Trophoblast cell (in vitro differentiated cells and primary cell): ENCODE results near the gene SDE2. TPM values are rescaled to one million over a fixed set of nuclear protein-coding genes. Genes with fewer than 3 reads are reported as not detected.

ENCODE experiments used
- DNase-seq, 2 donors: peaks; one replicate each; pipeline ENCODE4 v3.0.0-alpha.2; 2016
- H2AFZ ChIP-seq: 2 replicates; pipeline ENCODE4 v1.6.1; 2013; ENCODE audit warnings: low read length, moderate library complexity, mild to moderate bottlenecking; ENCODE audit not compliant: insufficient read depth, poor library complexity
- H2AK5ac ChIP-seq: 2 replicates; pipeline ENCODE4 v1.6.1; 2013; ENCODE audit warnings: mild to moderate bottlenecking, low read length
- H2BK120ac ChIP-seq: 2 replicates; pipeline ENCODE4 v1.6.1; 2013; ENCODE audit warnings: low read length, mild to moderate bottlenecking, moderate library complexity; ENCODE audit not compliant: insufficient read depth, poor library complexity
- H2BK12ac ChIP-seq: 2 replicates; pipeline ENCODE4 v1.6.1; 2013; ENCODE audit warnings: mild to moderate bottlenecking, low read length, moderate library complexity
- H2BK5ac ChIP-seq: 2 replicates; pipeline ENCODE4 v1.6.1; 2013; ENCODE audit warnings: low read length, low read depth, moderate library complexity, mild to moderate bottlenecking; ENCODE audit not compliant: poor library complexity
- H3K14ac ChIP-seq: 2 replicates; pipeline ENCODE4 v1.6.1; 2013; ENCODE audit warnings: mild to moderate bottlenecking, low read length
- H3K18ac ChIP-seq: 2 replicates; pipeline ENCODE4 v1.6.1; 2013; ENCODE audit warnings: mild to moderate bottlenecking, low read length
- H3K23ac ChIP-seq: 2 replicates; pipeline ENCODE4 v1.6.1; 2013; ENCODE audit warnings: low read length
- H3K27ac ChIP-seq: 2 replicates; pipeline ENCODE4 v1.5.1; 2013; ENCODE audit warnings: low read depth, mild to moderate bottlenecking, inconsistent platforms, low read length, moderate library complexity
- H3K27me3 ChIP-seq: 2 replicates; pipeline ENCODE4 v1.6.1; 2013; ENCODE audit warnings: inconsistent platforms, mild to moderate bottlenecking, low read length, moderate library complexity; ENCODE audit not compliant: insufficient read depth
- H3K36me3 ChIP-seq, 2 experiments: 1 replicate in 1 of 2; 2 replicates in 1 of 2; pipeline ENCODE4 v1.6.1; 2013; ENCODE audit warnings: low read length in 2 of 2, mild to moderate bottlenecking in 2 of 2, moderate library complexity in 1 of 2; ENCODE audit not compliant: insufficient read depth in 2 of 2, control insufficient read depth in 1 of 2
- H3K4ac ChIP-seq: 2 replicates; pipeline ENCODE4 v1.6.1; 2013; ENCODE audit warnings: low read depth, mild to moderate bottlenecking, low read length, moderate library complexity
- H3K4me1 ChIP-seq, 2 experiments: 1 replicate in 1 of 2; 2 replicates in 1 of 2; pipeline ENCODE4 v1.6.1; 2013; ENCODE audit warnings: low read length in 2 of 2, mild to moderate bottlenecking in 2 of 2, moderate library complexity in 1 of 2; ENCODE audit not compliant: insufficient read depth in 2 of 2, control insufficient read depth in 1 of 2
- H3K4me2 ChIP-seq: 2 replicates; pipeline ENCODE4 v1.6.1; 2013; ENCODE audit warnings: inconsistent platforms, mild to moderate bottlenecking, low read length, moderate library complexity
- H3K4me3 ChIP-seq: 2 replicates; pipeline ENCODE4 v1.5.1; 2013; ENCODE audit warnings: mild to moderate bottlenecking, low read depth, low read length, inconsistent platforms
- H3K79me1 ChIP-seq: one replicate; pipeline ENCODE4 v1.6.1; 2013; ENCODE audit warnings: low read length
- H3K79me2 ChIP-seq: 2 replicates; pipeline ENCODE4 v1.6.1; 2013; ENCODE audit warnings: low read length, mild to moderate bottlenecking; ENCODE audit not compliant: control insufficient read depth, insufficient read depth, poor library complexity
- H3K9ac ChIP-seq: 2 replicates; pipeline ENCODE4 v1.6.1; 2013; ENCODE audit warnings: mild to moderate bottlenecking, low read length
- H3K9me3 ChIP-seq: 2 replicates; pipeline ENCODE4 v1.6.1; 2013; ENCODE audit warnings: low read depth, mild to moderate bottlenecking, control low read depth, inconsistent platforms, low read length; ENCODE audit not compliant: insufficient read depth
- H4K12ac ChIP-seq: 2 replicates; pipeline ENCODE4 v1.6.1; 2013; ENCODE audit warnings: low read depth, mild to moderate bottlenecking, low read length, moderate library complexity
- H4K8ac ChIP-seq: 2 replicates; pipeline ENCODE4 v1.6.1; 2013; ENCODE audit warnings: low read depth, mild to moderate bottlenecking, low read length, moderate library complexity
- H4K91ac ChIP-seq: one replicate; pipeline ENCODE4 v1.6.1; 2013; ENCODE audit warnings: low read depth, mild to moderate bottlenecking, low read length, moderate library complexity
- WGBS: extraction: QIAGEN DNeasy Blood & Tissue Kit; methylation state at CpG from one replicate; pipeline ENCODE4 v1.1.7; 2013; ENCODE audit warnings: missing lambda C conversion rate; ENCODE audit not compliant: insufficient read length, insufficient coverage; ENCODE audit errors: extremely low coverage; 5-methylcytosine and 5-hydroxymethylcytosine counted together
- polyA plus RNA-seq: library from polyadenylated mRNA; stranded (reverse); fragments of 200-250 nt; gene quantifications from 2 replicates; pipeline ENCODE4 v1.2.3, GENCODE V29; 2013

SDE2 gene
- 12.6 and 13.1 TPM in 2 replicates for polyA plus RNA-seq

DNA sequence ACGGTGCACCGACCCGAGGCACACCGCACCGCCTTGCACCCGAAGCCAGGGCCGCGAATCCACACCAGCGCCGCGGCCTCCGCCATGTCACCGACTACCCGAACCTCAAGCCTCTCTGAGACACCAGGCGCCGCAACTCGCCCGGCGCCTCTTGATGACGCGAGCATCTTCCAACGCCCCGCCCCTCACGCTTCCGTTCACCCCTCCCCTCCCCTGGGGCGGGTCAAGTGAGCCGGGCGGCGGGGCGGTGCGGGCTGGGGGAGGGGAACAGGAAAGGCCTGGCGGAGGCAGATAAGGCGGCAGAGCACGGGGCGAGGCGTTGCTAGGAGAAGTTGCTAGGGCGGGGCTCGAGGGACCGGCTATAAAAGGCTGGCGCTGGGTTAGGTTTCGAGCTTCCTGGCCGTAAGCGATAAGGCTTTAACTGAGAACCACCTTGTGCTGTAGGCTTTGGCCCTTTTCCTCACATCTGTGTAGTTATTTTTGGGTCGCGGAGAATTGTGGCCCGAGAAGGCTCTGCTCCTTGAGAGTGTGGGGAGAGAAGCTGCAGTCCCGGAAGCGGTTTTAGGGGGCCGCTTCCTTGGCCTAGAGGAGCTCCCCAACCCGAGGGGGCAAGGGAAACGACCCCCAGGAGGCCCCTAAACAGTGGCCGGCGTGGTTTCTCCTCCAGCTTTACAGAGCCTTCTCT is at the start of gene SDE2:
Gene SDE2, minus strand, starts transcription at position 117 of the 685 bp plus-strand sequence. Its CDS starts 31 bp downstream, at position 86.
- peak within 1 kb of the TSS; percentile 97 for H3K4ac ChIP-seq
- peak within 1 kb of the TSS; percentile 98 for H3K4me3 ChIP-seq
- peak within 1 kb of the TSS; percentile 61 for H3K27ac ChIP-seq
- H2BK120ac ChIP-seq = peak within 1 kb of the TSS; percentile 96
- peak within 1 kb of the TSS; percentile 70 for H2BK12ac ChIP-seq
- H4K91ac ChIP-seq = peak within 1 kb of the TSS; percentile 82
- peak within 1 kb of the TSS; percentile 99 for H3K9ac ChIP-seq
- H3K4me1 ChIP-seq = peaks cover 4 to 13% of the 10 kb centered on the region in 2 experiments
- H3K27me3 ChIP-seq = no peaks in the 10 kb centered on the region
- H4K8ac ChIP-seq = peak within 1 kb of the TSS; percentile 99
- H3K14ac ChIP-seq = peak within 1 kb of the TSS; percentile 95
- H3K79me2 ChIP-seq = peaks cover 11% of the 10 kb centered on the region
- peaks cover 2 to 4% of the 10 kb centered on the region in 2 experiments for H3K36me3 ChIP-seq
- DNase-seq = peak; percentile 99
- peak within 1 kb of the TSS; percentile 98 for H3K4me2 ChIP-seq
- WGBS = no CpG with 5 or more reads among the region's 53 CpGs
- no peak within 1 kb of the TSS for H3K23ac ChIP-seq
- peak within 1 kb of the TSS; percentile 93 for H3K18ac ChIP-seq
- no peaks in the 10 kb centered on the region for H3K9me3 ChIP-seq
- H2AK5ac ChIP-seq = peak within 1 kb of the TSS; percentile 64
- peak within 1 kb of the TSS; percentile 96 for H2AFZ ChIP-seq
- peaks cover 8% of the 10 kb centered on the region for H3K79me1 ChIP-seq
- peak within 1 kb of the TSS; percentile 94 for H4K12ac ChIP-seq
- H2BK5ac ChIP-seq = peak within 1 kb of the TSS; percentile 86

DNA sequence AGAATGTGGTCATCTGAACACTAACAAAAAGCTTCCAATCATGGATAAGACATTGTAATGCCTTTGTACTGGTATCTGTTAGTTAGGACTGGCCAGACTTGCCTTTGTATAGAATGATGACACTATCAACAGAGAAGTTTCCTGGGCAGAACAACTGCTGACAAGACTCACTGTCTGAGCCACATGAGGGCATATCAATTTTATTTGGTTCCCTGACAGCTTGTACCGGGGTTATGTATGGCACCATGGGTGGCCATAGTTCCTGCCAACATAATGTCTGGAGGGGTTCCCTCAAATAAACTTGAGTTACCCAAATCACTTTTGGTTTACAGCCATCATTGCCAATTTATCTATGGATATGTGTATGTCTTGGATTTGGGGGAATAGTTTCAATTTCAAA is 49.7 kb upstream of the SDE2 start:
- Histone ChIP-seq H4K8ac (no peak overlapping the region), H3K4me1 (no peaks in the 10 kb centered on the region), H3K14ac (no peak overlapping the region), H2BK120ac (no peak overlapping the region), H2BK5ac (no peak overlapping the region), H3K9ac (no peak overlapping the region), H3K36me3 (no peaks in the 10 kb centered on the region), H2AK5ac (no peak overlapping the region), H3K4ac (no peak overlapping the region), H3K4me3 (no peak overlapping the region), H3K79me1 (no peaks in the 10 kb centered on the region), H3K18ac (no peak overlapping the region), H3K27ac (no peak overlapping the region), H3K9me3 (no peaks in the 10 kb centered on the region), H3K79me2 (no peaks in the 10 kb centered on the region), H4K91ac (no peak overlapping the region), H3K23ac (no peak overlapping the region), H2BK12ac (no peak overlapping the region), H3K4me2 (no peak overlapping the region), H3K27me3 (no peaks in the 10 kb centered on the region), H2AFZ (no peak overlapping the region), H4K12ac (no peak overlapping the region)
- DNase-seq = no peak
- WGBS = no CpG with 5 or more reads among the region's 1 CpG

DNA sequence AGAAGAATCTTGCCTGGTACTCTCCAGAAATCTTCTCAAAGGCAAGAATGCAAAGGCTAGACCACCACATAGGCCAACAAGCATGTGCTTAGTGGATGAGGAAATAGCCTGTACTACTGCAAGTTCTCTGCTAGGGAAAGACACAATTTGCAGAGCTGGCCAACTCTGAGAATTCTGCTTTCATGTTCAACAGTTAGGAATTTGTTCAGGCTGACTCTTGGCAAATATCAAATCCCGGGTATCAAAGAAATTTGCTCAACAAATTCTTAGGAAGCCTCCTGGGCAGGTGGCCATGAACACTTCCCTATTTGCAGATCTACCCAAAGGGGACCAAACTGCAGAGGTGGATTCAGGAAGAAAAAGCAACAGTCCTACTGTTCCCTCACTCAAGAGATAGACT is 48.4 kb upstream of the SDE2 start:
- Histone ChIP-seq H2BK120ac (no peak overlapping the region), H4K91ac (no peak overlapping the region), H2BK12ac (no peak overlapping the region), H3K4me1 (no peaks in the 10 kb centered on the region), H3K18ac (no peak overlapping the region), H2AK5ac (no peak overlapping the region), H3K9ac (no peak overlapping the region), H3K27ac (no peak overlapping the region), H4K8ac (no peak overlapping the region), H3K14ac (no peak overlapping the region), H3K4ac (no peak overlapping the region), H3K27me3 (no peaks in the 10 kb centered on the region), H3K79me1 (no peaks in the 10 kb centered on the region), H3K79me2 (no peaks in the 10 kb centered on the region), H2BK5ac (no peak overlapping the region), H4K12ac (no peak overlapping the region), H3K36me3 (no peaks in the 10 kb centered on the region), H3K4me2 (no peak overlapping the region), H2AFZ (no peak overlapping the region), H3K9me3 (no peaks in the 10 kb centered on the region), H3K4me3 (no peak overlapping the region), H3K23ac (no peak overlapping the region)
- WGBS = no CpG with 5 or more reads among the region's 1 CpG
- no peak for DNase-seq

DNA sequence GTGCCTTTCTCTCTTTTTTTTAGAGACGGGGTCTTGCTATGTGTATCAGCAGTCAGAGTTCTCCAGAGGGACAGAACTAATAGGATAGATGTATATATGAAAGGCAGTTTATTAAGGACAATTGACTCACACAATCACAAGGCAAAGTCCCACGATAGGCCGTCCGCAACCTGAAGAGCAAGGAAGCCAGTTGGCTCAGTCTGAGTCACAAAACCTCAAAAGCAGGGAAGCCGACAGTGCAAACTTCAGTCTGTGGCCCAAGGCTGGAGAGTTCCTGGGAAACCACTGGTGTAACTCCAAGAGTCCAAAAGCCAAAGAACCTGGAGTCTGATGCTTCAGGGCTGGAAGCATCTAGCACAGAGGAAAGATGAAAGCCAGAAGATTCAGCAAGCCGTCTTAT is 47.1 kb upstream of the SDE2 start:
- H3K4ac ChIP-seq = no peak overlapping the region
- H2BK120ac ChIP-seq = no peak overlapping the region
- no peak overlapping the region for H2BK12ac ChIP-seq
- no peak overlapping the region for H3K18ac ChIP-seq
- no peak overlapping the region for H3K27ac ChIP-seq
- H3K27me3 ChIP-seq = no peaks in the 10 kb centered on the region
- H3K9ac ChIP-seq = no peak overlapping the region
- no peak overlapping the region for H3K4me3 ChIP-seq
- no peaks in the 10 kb centered on the region for H3K79me1 ChIP-seq
- no peak overlapping the region for H4K91ac ChIP-seq
- no peak overlapping the region for H3K4me2 ChIP-seq
- H3K79me2 ChIP-seq = no peaks in the 10 kb centered on the region
- no peak overlapping the region for H2AK5ac ChIP-seq
- no peak overlapping the region for H4K12ac ChIP-seq
- WGBS = no CpG with 5 or more reads among the region's 6 CpGs
- H3K23ac ChIP-seq = no peak overlapping the region
- no peak overlapping the region for H2BK5ac ChIP-seq
- no peak overlapping the region for H2AFZ ChIP-seq
- H3K4me1 ChIP-seq = no peaks in the 10 kb centered on the region
- peak; percentile 32 to 44 for DNase-seq
- H3K14ac ChIP-seq = no peak overlapping the region
- H4K8ac ChIP-seq = no peak overlapping the region
- no peaks in the 10 kb centered on the region for H3K9me3 ChIP-seq
- H3K36me3 ChIP-seq = no peaks in the 10 kb centered on the region
